HepG2 (cell line): ENCODE results near the gene ZNF444. TPM values are rescaled to one million over a fixed set of nuclear protein-coding genes. Genes with fewer than 3 reads are reported as not detected.

ENCODE experiments used
- BORCS8-MEF2B ChIP-seq: sonication (generic); formaldehyde crosslinking; IDR thresholded peaks from 2 replicates; pipeline ENCODE4 v1.8.0; 2022; ENCODE audit warnings: mild to moderate bottlenecking, missing genetic modification reagents
- CREM ChIP-seq, 2 experiments: sonication (generic) in 1 of 2; formaldehyde crosslinking in 1 of 2; IDR thresholded peaks; 2 replicates each; pipeline versions ENCODE4 v1.4.0 to v1.6.1; 2016 to 2020; ENCODE audit warnings: antibody characterized with exemption in 1 of 2, mild to moderate bottlenecking in 1 of 2, missing genetic modification reagents in 1 of 2
- CSRNP1 ChIP-seq: sonication (generic); formaldehyde crosslinking; IDR thresholded peaks from 2 replicates; pipeline ENCODE4 v1.8.1; 2023; ENCODE audit warnings: mild to moderate bottlenecking, missing genetic modification reagents
- EED ChIP-seq: sonication (generic); formaldehyde crosslinking; IDR thresholded peaks from 2 replicates; pipeline ENCODE4 v1.5.0; 2020; ENCODE audit warnings: mild to moderate bottlenecking, missing genetic modification reagents
- FOSL2 ChIP-seq: sonication (generic); formaldehyde crosslinking; IDR thresholded peaks from 2 replicates; pipeline ENCODE4 v1.4.0; 2020; ENCODE audit warnings: missing genetic modification reagents
- HNRNPL ChIP-seq: fragments of 200-400 bp; formaldehyde crosslinking; IDR thresholded peaks from 2 replicates; pipeline ENCODE4 v1.6.1; 2017; ENCODE audit warnings: mild to moderate bottlenecking, low read depth, low read length
- HNRNPLL ChIP-seq: fragments of 200-400 bp; formaldehyde crosslinking; IDR thresholded peaks from 2 replicates; pipeline ENCODE4 v1.6.1; 2017; ENCODE audit warnings: mild to moderate bottlenecking, low read depth, low read length; ENCODE audit not compliant: poor library complexity, severe bottlenecking
- MXI1 ChIP-seq: IDR thresholded peaks from 3 replicates; pipeline ENCODE4 v1.6.1; 2012; ENCODE audit warnings: low read depth, low read length, inconsistent platforms, borderline replicate concordance
- NPAS2 ChIP-seq: sonication (generic); formaldehyde crosslinking; IDR thresholded peaks from 2 replicates; pipeline ENCODE4 v1.8.0; 2022; ENCODE audit warnings: mild to moderate bottlenecking, missing genetic modification reagents, borderline replicate concordance
- YEATS4 ChIP-seq: sonication (generic); formaldehyde crosslinking; IDR thresholded peaks from 2 replicates; pipeline ENCODE4 v1.4.0; 2020; ENCODE audit warnings: missing genetic modification reagents, borderline replicate concordance
- ZNF598 ChIP-seq: sonication (generic); formaldehyde crosslinking; IDR thresholded peaks from 2 replicates; pipeline ENCODE4 v1.5.1; 2020; ENCODE audit warnings: mild to moderate bottlenecking, missing genetic modification reagents, borderline replicate concordance
- ZNF672 ChIP-seq: sonication (generic); formaldehyde crosslinking; IDR thresholded peaks from 2 replicates; pipeline ENCODE4 v1.8.1; 2022; ENCODE audit warnings: missing genetic modification reagents
- polyA plus RNA-seq, 8 experiments: library from polyadenylated mRNA; depleted of rRNA in 3 of 8; stranded (reverse) in 7 of 8; unstranded in 1 of 8; fragments of >200 nt; fragmentation: Illumina TruSeq in 4 of 8; extraction: Trizol in 4 of 8; gene quantifications; 2 replicates each; pipeline versions ENCODE4 v1.2.1 to v1.2.3, GENCODE V29; 2011 to 2016; ENCODE audit warnings: low read depth in 4 of 8, missing spikeins in 1 of 8, mixed read lengths in 1 of 8; ENCODE audit not compliant: insufficient read depth in 1 of 8
- total RNA-seq, 5 experiments: library from RNA; depleted of rRNA; stranded (reverse); fragments of >200 nt; fragmentation: Illumina TruSeq; extraction: Trizol; gene quantifications; 2 replicates each; pipeline ENCODE4 v1.2.3, GENCODE V29; 2016; ENCODE audit warnings: low read depth in 1 of 5
- TF ChIP-seq, protein P1 (sequence below): sonication (generic); formaldehyde crosslinking; IDR thresholded peaks from 2 replicates; pipeline ENCODE4 v1.5.0; 2020; ENCODE audit warnings: mild to moderate bottlenecking, missing genetic modification reagents, borderline replicate concordance
- TF ChIP-seq, protein P2 (sequence below): sonication (generic); formaldehyde crosslinking; IDR thresholded peaks from 2 replicates; pipeline ENCODE4 v1.5.1; 2020; ENCODE audit warnings: missing genetic modification reagents, mild to moderate bottlenecking, borderline replicate concordance
- TF ChIP-seq, protein P3 (sequence below): sonication (generic); formaldehyde crosslinking; IDR thresholded peaks from 2 replicates; pipeline ENCODE4 v1.4.0; 2020; ENCODE audit warnings: mild to moderate bottlenecking, missing genetic modification reagents

Gene ZNF444
- total and polyA plus RNA-seq, 2 of the 13 experiments (the other 11 are each of a cell fraction or from before 2014, with no cell fraction given): 27.4 to 30.3 TPM

- TF ChIP-seq, protein P1, sequence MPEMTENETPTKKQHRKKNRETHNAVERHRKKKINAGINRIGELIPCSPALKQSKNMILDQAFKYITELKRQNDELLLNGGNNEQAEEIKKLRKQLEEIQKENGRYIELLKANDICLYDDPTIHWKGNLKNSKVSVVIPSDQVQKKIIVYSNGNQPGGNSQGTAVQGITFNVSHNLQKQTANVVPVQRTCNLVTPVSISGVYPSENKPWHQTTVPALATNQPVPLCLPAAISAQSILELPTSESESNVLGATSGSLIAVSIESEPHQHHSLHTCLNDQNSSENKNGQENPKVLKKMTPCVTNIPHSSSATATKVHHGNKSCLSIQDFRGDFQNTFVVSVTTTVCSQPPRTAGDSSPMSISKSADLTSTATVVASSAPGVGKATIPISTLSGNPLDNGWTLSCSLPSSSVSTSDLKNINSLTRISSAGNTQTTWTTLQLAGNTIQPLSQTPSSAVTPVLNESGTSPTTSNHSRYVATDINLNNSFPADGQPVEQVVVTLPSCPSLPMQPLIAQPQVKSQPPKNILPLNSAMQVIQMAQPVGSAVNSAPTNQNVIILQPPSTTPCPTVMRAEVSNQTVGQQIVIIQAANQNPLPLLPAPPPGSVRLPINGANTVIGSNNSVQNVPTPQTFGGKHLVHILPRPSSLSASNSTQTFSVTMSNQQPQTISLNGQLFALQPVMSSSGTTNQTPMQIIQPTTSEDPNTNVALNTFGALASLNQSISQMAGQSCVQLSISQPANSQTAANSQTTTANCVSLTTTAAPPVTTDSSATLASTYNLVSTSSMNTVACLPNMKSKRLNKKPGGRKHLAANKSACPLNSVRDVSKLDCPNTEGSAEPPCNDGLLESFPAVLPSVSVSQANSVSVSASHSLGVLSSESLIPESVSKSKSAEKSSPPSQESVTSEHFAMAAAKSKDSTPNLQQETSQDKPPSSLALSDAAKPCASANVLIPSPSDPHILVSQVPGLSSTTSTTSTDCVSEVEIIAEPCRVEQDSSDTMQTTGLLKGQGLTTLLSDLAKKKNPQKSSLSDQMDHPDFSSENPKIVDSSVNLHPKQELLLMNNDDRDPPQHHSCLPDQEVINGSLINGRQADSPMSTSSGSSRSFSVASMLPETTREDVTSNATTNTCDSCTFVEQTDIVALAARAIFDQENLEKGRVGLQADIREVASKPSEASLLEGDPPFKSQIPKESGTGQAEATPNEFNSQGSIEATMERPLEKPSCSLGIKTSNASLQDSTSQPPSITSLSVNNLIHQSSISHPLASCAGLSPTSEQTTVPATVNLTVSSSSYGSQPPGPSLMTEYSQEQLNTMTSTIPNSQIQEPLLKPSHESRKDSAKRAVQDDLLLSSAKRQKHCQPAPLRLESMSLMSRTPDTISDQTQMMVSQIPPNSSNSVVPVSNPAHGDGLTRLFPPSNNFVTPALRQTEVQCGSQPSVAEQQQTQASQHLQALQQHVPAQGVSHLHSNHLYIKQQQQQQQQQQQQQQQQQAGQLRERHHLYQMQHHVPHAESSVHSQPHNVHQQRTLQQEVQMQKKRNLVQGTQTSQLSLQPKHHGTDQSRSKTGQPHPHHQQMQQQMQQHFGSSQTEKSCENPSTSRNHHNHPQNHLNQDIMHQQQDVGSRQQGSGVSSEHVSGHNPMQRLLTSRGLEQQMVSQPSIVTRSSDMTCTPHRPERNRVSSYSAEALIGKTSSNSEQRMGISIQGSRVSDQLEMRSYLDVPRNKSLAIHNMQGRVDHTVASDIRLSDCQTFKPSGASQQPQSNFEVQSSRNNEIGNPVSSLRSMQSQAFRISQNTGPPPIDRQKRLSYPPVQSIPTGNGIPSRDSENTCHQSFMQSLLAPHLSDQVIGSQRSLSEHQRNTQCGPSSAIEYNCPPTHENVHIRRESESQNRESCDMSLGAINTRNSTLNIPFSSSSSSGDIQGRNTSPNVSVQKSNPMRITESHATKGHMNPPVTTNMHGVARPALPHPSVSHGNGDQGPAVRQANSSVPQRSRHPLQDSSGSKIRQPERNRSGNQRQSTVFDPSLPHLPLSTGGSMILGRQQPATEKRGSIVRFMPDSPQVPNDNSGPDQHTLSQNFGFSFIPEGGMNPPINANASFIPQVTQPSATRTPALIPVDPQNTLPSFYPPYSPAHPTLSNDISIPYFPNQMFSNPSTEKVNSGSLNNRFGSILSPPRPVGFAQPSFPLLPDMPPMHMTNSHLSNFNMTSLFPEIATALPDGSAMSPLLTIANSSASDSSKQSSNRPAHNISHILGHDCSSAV (CRISPR knock-in tag): no peak
- no peak for TF ChIP-seq CSRNP1
- no peak for TF ChIP-seq NPAS2 (CRISPR knock-in tag)
- TF ChIP-seq YEATS4 (CRISPR knock-in tag): 0 out of 2 replicates have a peak, but pooled peaks have one; percentile 42
- no peak for TF ChIP-seq EED (CRISPR knock-in tag)
- TF ChIP-seq BORCS8-MEF2B: no peak; the same call in 1 of the 2 replicates
- TF ChIP-seq HNRNPL: peak; percentile 50; the same call in 1 of the 2 replicates
- 0 out of 2 replicates have a peak, but pooled peaks have one; percentile 13 for TF ChIP-seq FOSL2 (CRISPR knock-in tag)
- no peak for TF ChIP-seq ZNF598 (CRISPR knock-in tag)
- TF ChIP-seq, protein P2, sequence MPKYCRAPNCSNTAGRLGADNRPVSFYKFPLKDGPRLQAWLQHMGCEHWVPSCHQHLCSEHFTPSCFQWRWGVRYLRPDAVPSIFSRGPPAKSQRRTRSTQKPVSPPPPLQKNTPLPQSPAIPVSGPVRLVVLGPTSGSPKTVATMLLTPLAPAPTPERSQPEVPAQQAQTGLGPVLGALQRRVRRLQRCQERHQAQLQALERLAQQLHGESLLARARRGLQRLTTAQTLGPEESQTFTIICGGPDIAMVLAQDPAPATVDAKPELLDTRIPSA: no peak
- no peak for TF ChIP-seq ZNF672 (CRISPR knock-in tag)
- peak; percentile 43; the same call in 1 of the 2 replicates for TF ChIP-seq CREM (IDR thresholded peaks at IDR 0.05)
- TF ChIP-seq CREM (CRISPR knock-in tag; IDR thresholded peaks at IDR 0.05): no peak
- TF ChIP-seq, protein P3, sequence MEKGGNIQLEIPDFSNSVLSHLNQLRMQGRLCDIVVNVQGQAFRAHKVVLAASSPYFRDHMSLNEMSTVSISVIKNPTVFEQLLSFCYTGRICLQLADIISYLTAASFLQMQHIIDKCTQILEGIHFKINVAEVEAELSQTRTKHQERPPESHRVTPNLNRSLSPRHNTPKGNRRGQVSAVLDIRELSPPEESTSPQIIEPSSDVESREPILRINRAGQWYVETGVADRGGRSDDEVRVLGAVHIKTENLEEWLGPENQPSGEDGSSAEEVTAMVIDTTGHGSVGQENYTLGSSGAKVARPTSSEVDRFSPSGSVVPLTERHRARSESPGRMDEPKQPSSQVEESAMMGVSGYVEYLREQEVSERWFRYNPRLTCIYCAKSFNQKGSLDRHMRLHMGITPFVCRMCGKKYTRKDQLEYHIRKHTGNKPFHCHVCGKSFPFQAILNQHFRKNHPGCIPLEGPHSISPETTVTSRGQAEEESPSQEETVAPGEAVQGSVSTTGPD (CRISPR knock-in tag): no peak
- TF ChIP-seq HNRNPLL: no peak
- TF ChIP-seq MXI1: peak; percentile 73; the same call in 1 of the 3 replicates
These were observed 30.3 kb upstream of the ZNF444 start (continued) for GRCh38 chr19:56110515-56111448.
